OCI-LY7 (cell line): ENCODE data around the gene TLR9. TPM values are rescaled to one million over a fixed set of nuclear protein-coding genes. Genes with fewer than 3 reads are reported as not detected.
A peak's percentile ranks its signal among the peaks of the same experiment; 100 is the strongest.
"Not testable (repeated sequence)": the region's sequence is repeated elsewhere in the genome, so short reads cannot be mapped to it uniquely, and the experiment has no call there.

Experiments used
- BruUV-seq: library from RNA; stranded (reverse); fragments of 400-500 nt; replicated peaks from 2 replicates; lab custom pipeline; 2021; lab: Mats Ljungman, UMichigan
- CTCF ChIA-PET: fragments of 300-600 bp; sonication (Branson Sonifier 250); formaldehyde crosslinking; loops from one replicate; lab custom pipeline; 2022; ENCODE audit warnings: antibody characterized with exemption; ENCODE audit not compliant: unreplicated experiment; lab: Charles Lee
- POLR2A ChIA-PET: fragments of 300-600 bp; sonication (Branson Sonifier 250); formaldehyde crosslinking; loops from one replicate; lab custom pipeline; 2022; ENCODE audit warnings: antibody characterized with exemption; lab: Charles Lee
- DNase-seq: peaks from one replicate; pipeline ENCODE4 v3.0.0-alpha.2; 2015; ENCODE audit warnings: low spot score
- H2AFZ ChIP-seq: fragments of 200-600 bp; sonication (generic), shearing (Covaris generic); 2 replicates; pipeline ENCODE4 v1.6.1; 2014; ENCODE audit warnings: mild to moderate bottlenecking, antibody characterized with exemption, low read length, moderate library complexity
- H3K27ac ChIP-seq: fragments of 200-600 bp; sonication (generic); 2 replicates; pipeline ENCODE4 v1.5.1; 2014; ENCODE audit warnings: mixed run types, low read depth, mild to moderate bottlenecking, moderate library complexity, low read length, inconsistent platforms; ENCODE audit not compliant: poor library complexity, severe bottlenecking
- H3K36me3 ChIP-seq: fragments of 200-600 bp; sonication (generic); 2 replicates; pipeline ENCODE4 v1.6.1; 2014; ENCODE audit warnings: mild to moderate bottlenecking, antibody characterized with exemption, low read length, moderate library complexity, mixed read lengths; ENCODE audit not compliant: insufficient read depth
- H3K4me1 ChIP-seq: fragments of 200-600 bp; sonication (generic); 2 replicates; pipeline ENCODE4 v1.5.1; 2014; ENCODE audit warnings: mild to moderate bottlenecking, low read length; ENCODE audit not compliant: insufficient read depth, poor library complexity, severe bottlenecking
- H3K4me2 ChIP-seq: fragments of 200-600 bp; sonication (generic); 2 replicates; pipeline ENCODE4 v1.6.1; 2014; ENCODE audit warnings: mild to moderate bottlenecking, low read length
- H3K4me3 ChIP-seq: fragments of 200-600 bp; sonication (generic); 2 replicates; pipeline ENCODE4 v1.5.1; 2014; ENCODE audit warnings: mild to moderate bottlenecking, low read depth, low read length; ENCODE audit not compliant: poor library complexity, severe bottlenecking
- H3K79me2 ChIP-seq: fragments of 200-600 bp; sonication (generic); 2 replicates; pipeline ENCODE4 v1.6.1; 2016; ENCODE audit warnings: low read depth, mild to moderate bottlenecking, low read length, moderate library complexity, mixed read lengths; ENCODE audit not compliant: insufficient read depth
- H3K9me2 ChIP-seq: fragments of 200-600 bp; sonication (generic); 2 replicates; pipeline ENCODE4 v1.6.1; 2016; ENCODE audit warnings: mild to moderate bottlenecking, low read length, mixed read lengths; ENCODE audit not compliant: insufficient read depth
- H3K9me3 ChIP-seq: fragments of 200-600 bp; sonication (generic); 2 replicates; pipeline ENCODE4 v1.6.1; 2014; ENCODE audit warnings: mild to moderate bottlenecking, mixed run types, low read length, mixed read lengths
- H4K20me1 ChIP-seq: fragments of 200-600 bp; sonication (generic); 2 replicates; pipeline ENCODE4 v1.6.1; 2014; ENCODE audit warnings: mild to moderate bottlenecking, antibody characterized with exemption, low read length, moderate library complexity, mixed read lengths; ENCODE audit not compliant: insufficient read depth
- CTCF ChIP-seq: fragments of 200-600 bp; sonication (generic); conservative IDR thresholded peaks from 2 replicates; pipeline ENCODE4 v1.5.1; 2014; ENCODE audit warnings: mild to moderate bottlenecking, antibody characterized with exemption, low read length, moderate library complexity, mixed read lengths
- EZH2phosphoT487 ChIP-seq: fragments of 200-600 bp; sonication (generic); IDR thresholded peaks from 2 replicates; pipeline ENCODE4 v1.6.1; 2018; ENCODE audit warnings: low read depth, borderline replicate concordance, mild to moderate bottlenecking, mixed run types, antibody characterized with exemption, low read length, moderate library complexity, mixed read lengths
- intact Hi-C: fragments of 100-400 bp; cut with micrococcal nuclease; formaldehyde crosslinking; loops from one replicate; pipeline ENCODE4 v1.10.0; 2022; ENCODE audit not compliant: unreplicated experiment
- total RNA-seq, 2 experiments: library from RNA; depleted of rRNA in 1 of 2; stranded (reverse); fragments of >200 nt in 1 of 2; shearing (Covaris generic) in 1 of 2; gene quantifications; 2 replicates each; pipeline ENCODE4 v1.2.3, GENCODE V29; 2014 to 2022

TLR9 gene
- total RNA-seq, 2 experiments from 2014 or later = 1.7 to 9.0 TPM

DNA sequence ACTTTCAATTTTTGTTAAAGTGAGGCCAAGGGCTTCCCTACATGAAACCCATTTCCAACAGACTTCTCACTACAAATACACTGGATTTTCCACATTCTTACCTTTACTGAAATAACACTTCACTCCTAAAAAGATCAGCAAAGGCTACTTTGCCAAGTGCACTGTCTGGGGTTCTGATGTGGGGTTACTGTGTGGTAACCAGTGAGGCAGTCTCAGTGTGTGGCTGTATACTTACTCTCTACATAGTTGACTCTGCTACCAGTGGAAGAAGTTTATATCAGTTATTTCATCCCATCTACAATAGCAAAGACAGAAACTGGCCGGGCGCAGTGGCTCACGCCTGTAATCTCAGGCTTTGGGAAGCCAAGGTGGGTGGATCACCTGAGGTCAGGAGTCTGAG, 47.4 kb upstream of the TLR9 start:
- DNase-seq = no peak
- intact Hi-C loops = no loop called here
- H3K9me3 ChIP-seq = peaks cover 4% of the 10 kb centered on the region; the same call in 1 of the 2 replicates
- CTCF ChIA-PET = no interaction called here
- H2AFZ ChIP-seq = no peak overlapping the region
- peaks cover 100% of the 10 kb centered on the region for H3K79me2 ChIP-seq
- BruUV-seq = no TSS peak
- TF ChIP-seq CTCF (no peak), EZH2phosphoT487 (no peak)
- H4K20me1 ChIP-seq = peaks cover 47% of the 10 kb centered on the region
- no peak overlapping the region for H3K27ac ChIP-seq
- peaks cover 91% of the 10 kb centered on the region for H3K36me3 ChIP-seq
- POLR2A ChIA-PET = no interaction called here
- H3K9me2 ChIP-seq = no peaks in the 10 kb centered on the region
- H3K4me2 ChIP-seq = no peak overlapping the region
- H3K4me3 ChIP-seq = no peak overlapping the region
- H3K4me1 ChIP-seq = peaks cover 35% of the 10 kb centered on the region

GRCh38 chr3:52272172-52272571, 46.7 kb upstream of the TLR9 start:
- DNase-seq, H3K27ac ChIP-seq, BruUV-seq, H3K9me2 ChIP-seq, CTCF ChIA-PET, H3K4me3 ChIP-seq, H3K9me3 ChIP-seq, H2AFZ ChIP-seq, intact Hi-C loops: not testable (repeated sequence)
- H3K79me2 ChIP-seq = peaks cover 100% of the 10 kb centered on the region
- peak overlapping the region; percentile 24; the same call in 1 of the 2 replicates for H3K4me2 ChIP-seq
- POLR2A ChIA-PET = interaction anchor here (1.7 to 2.1 kb wide), 2 partner anchors 11 to 12 kb away, joined by 4 to 6 read pairs; no protein-coding TSS in a partner anchor
- H3K4me1 ChIP-seq = peaks cover 35% of the 10 kb centered on the region
- H4K20me1 ChIP-seq = peaks cover 50% of the 10 kb centered on the region
- H3K36me3 ChIP-seq = peaks cover 97% of the 10 kb centered on the region

DNA sequence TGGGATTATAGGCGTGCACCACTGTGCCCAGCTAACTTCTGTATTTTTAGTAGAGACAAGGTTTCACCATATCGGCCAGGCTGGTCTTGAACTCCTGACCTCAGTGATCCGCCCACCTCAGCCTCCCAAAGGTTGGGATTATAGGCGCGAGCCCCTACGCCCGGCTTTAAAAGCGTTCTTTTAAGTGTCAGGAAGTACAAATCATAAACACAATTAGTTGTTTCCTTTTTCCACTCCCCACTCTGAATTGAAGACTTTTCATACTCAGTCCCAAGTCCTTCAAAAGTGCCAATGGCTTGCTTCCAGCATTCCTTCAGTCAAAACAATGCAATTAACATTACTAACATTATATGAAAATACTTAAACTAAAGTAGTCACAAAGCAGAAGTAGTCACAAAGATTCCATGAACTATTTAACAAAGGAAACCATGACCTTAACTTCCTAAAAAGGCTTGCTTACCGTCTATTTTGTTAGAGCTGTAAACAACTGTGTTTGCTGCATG, 44.9 kb upstream of the TLR9 start:
- Histone ChIP-seq H3K36me3 (peaks cover 98% of the 10 kb centered on the region), H3K9me2 (no peaks in the 10 kb centered on the region), H3K4me1 (peaks cover 21% of the 10 kb centered on the region), H3K4me2 (no peak overlapping the region), H4K20me1 (peaks cover 39% of the 10 kb centered on the region), H3K4me3 (no peak overlapping the region), H3K9me3 (peaks cover 4% of the 10 kb centered on the region; the same call in 1 of the 2 replicates), H3K27ac (no peak overlapping the region), H3K79me2 (peaks cover 94% of the 10 kb centered on the region), H2AFZ (no peak overlapping the region)
- no TSS peak for BruUV-seq
- ChIA-PET POLR2A (interaction anchor here (0.5 to 2.1 kb wide), 3 partner anchors 11 to 294 kb away, joined by 3 to 4 read pairs (median 3); no protein-coding TSS in a partner anchor), CTCF (no interaction called here)
- no peak for DNase-seq
- intact Hi-C loops = no loop called here
- TF ChIP-seq EZH2phosphoT487 = no peak
- no peak for TF ChIP-seq CTCF
